ENCODE measurements around the gene CCDC13. TPM values are rescaled to one million over a fixed set of nuclear protein-coding genes. Genes with fewer than 3 reads are reported as not detected.

Gene CCDC13
- total and polyA plus RNA-seq, 10 of the 15 experiments (the other 5 are each of a cell fraction or from before 2014, with no cell fraction given), result 0.13 to 0.81 (median 0.30) TPM; not detected in 4

DNA sequence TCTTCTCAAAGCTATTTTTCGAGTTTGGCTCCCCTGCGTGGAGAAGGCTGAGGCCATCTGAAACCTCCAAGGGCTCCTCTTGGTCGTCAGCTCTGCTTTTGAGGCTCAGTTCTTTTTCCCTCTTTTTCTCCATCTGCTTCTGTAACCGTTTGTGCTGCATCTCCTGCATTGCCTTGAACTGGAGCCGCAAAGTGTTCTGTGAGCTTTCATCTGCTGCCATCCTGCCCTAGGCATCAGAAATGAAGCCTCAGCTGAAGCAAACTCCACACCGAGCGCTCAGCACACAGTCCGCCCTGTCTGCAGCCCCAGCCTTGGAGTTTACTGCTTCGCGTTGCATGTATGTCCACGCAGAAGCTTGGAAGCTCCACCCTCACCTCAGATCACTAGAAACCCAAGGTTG lies 14.9 kb downstream of the CCDC13 start:
- Histone ChIP-seq H3K36me3 (ENCODE audit: control insufficient read depth in 2 of 2, insufficient read depth in 2 of 2, low read length in 1 of 2) (no peaks in the 10 kb centered on the region), H2AFZ (ENCODE audit: control insufficient read depth, low read depth, low read length) (no peak overlapping the region), H3K27me3 (replicated peaks in 1 of 2; ENCODE audit: control insufficient read depth in 2 of 2, insufficient read depth in 2 of 2, low read length in 1 of 2) (no peaks in the 10 kb centered on the region; a peak in 1 of 4 replicates), H3K4me3 (no peak overlapping the region), H3K9me3 (replicated peaks; ENCODE audit: control insufficient read depth, insufficient read depth, low read length) (no peaks in the 10 kb centered on the region), H3K79me2 (ENCODE audit: control insufficient read depth, insufficient read depth, low read length) (no peaks in the 10 kb centered on the region), H3K4me2 (ENCODE audit: control insufficient read depth, insufficient read depth) (no peak overlapping the region), H4K20me1 (ENCODE audit: control insufficient read depth, insufficient read depth) (no peaks in the 10 kb centered on the region), H3K27ac (ENCODE audit: control insufficient read depth, insufficient read depth) (no peak overlapping the region), H3K9ac (ENCODE audit: control insufficient read depth, insufficient read depth, low read length) (no peak overlapping the region), H3K4me1 (ENCODE audit: control insufficient read depth, insufficient read depth, low read length) (no peaks in the 10 kb centered on the region)
- DNase-seq (ENCODE audit: low read depth, low spot score) (no peak), FAIRE-seq (no peak), ATAC-seq (no peak)
- intact Hi-C loops (cut with micrococcal nuclease; ENCODE audit: unreplicated experiment) (no loop called here), in situ Hi-C loops (cut with MboI) (no loop called here)
- CTCF ChIA-PET, result interaction anchor here (0.7 to 1.9 kb wide), 5 partner anchors 11 to 176 kb away, joined by 3 to 8 read pairs (median 3); partner anchors contain the start of gene SEC22C
- WGBS (ENCODE audit: insufficient coverage, insufficient replicate concordance, low lambda C conversion rate, missing lambda C conversion rate), result 53% methylated on average over 11 of the region's 11 CpGs
- TF ChIP-seq SP1 (IDR thresholded peaks at IDR 0.05; ENCODE audit: low read depth, low read length) (no peak), CEBPZ (IDR thresholded peaks at IDR 0.05; ENCODE audit: low read depth, low read length) (no peak), ESRRA (IDR thresholded peaks at IDR 0.05; ENCODE audit: low read length) (no peak), E4F1 (IDR thresholded peaks at IDR 0.05; ENCODE audit: borderline replicate concordance, partially characterized antibody) (no peak), CBX3 (IDR thresholded peaks at IDR 0.05; ENCODE audit: borderline replicate concordance, low read depth) (no peak), SMAD1 (IDR thresholded peaks at IDR 0.05; ENCODE audit: low read depth, partially characterized antibody) (no peak), CHD1 (IDR thresholded peaks at IDR 0.05; ENCODE audit: low read depth, low read length) (no peak)
- TF ChIP-seq, protein P1, sequence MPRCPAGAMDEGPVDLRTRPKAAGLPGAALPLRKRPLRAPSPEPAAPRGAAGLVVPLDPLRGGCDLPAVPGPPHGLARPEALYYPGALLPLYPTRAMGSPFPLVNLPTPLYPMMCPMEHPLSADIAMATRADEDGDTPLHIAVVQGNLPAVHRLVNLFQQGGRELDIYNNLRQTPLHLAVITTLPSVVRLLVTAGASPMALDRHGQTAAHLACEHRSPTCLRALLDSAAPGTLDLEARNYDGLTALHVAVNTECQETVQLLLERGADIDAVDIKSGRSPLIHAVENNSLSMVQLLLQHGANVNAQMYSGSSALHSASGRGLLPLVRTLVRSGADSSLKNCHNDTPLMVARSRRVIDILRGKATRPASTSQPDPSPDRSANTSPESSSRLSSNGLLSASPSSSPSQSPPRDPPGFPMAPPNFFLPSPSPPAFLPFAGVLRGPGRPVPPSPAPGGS (IDR thresholded peaks at IDR 0.05; ENCODE audit: borderline replicate concordance, insufficient read depth, low read depth, low read length, poor library complexity, severe bottlenecking), result no peak
- no TSS peak for BruUV-seq (replicated peaks)
- POLR2A ChIA-PET, result interaction anchor here (0.6 kb wide), 1 partner anchor 43 kb away, joined by 3 read pairs; no protein-coding TSS in a partner anchor
- RAD21 ChIA-PET (ENCODE audit: unreplicated experiment), result no interaction called here
- SMC1A ChIA-PET (ENCODE audit: uncharacterized antibody, unreplicated experiment), result interaction anchor here (1.5 kb wide), 1 partner anchor 14 kb away, joined by 3 read pairs; no protein-coding TSS in a partner anchor

Data from GM12878 (cell line).